HG03108 (cell line): ENCODE results near the gene ENOPH1.
A peak's percentile ranks its signal among the peaks of the same experiment; 100 is the strongest.

Experiments
- ATAC-seq: cut with Tn5 transposase; IDR thresholded peaks from one replicate; pipeline ENCODE4 v1.9.1; 2021; ENCODE audit warnings: moderate library complexity; ENCODE audit not compliant: unreplicated experiment

The ENOPH1 gene

GRCh38 chr4:82425478-82425877, 4.9 kb upstream of the ENOPH1 start:
- ATAC-seq = no peak

- ATAC-seq = no peak
Observed at GRCh38 chr4:82428526-82428968, 1.8 kb upstream of the ENOPH1 start.

- peak; percentile 43 for ATAC-seq
Observed at GRCh38 chr4:82428969-82429727, 1.2 kb upstream of the ENOPH1 start.

- no peak for ATAC-seq
Observed at GRCh38 chr4:82429728-82430192, 630 bp upstream of the ENOPH1 start.

GRCh38 chr4:82430964-82431745, 765 bp downstream of the ENOPH1 start:
- ATAC-seq = no peak

GRCh38 chr4:82431831-82432230, 1.4 kb downstream of the ENOPH1 start:
- no peak for ATAC-seq

GRCh38 chr4:82432596-82432995, 2.2 kb downstream of the ENOPH1 start:
- no peak for ATAC-seq

GRCh38 chr4:82433791-82434190, 3.4 kb downstream of the ENOPH1 start:
- no peak for ATAC-seq

GRCh38 chr4:82434949-82435348, 4.6 kb downstream of the ENOPH1 start:
- ATAC-seq = no peak

- no peak for ATAC-seq
Observed at GRCh38 chr4:82436130-82436529, 5.7 kb downstream of the ENOPH1 start.

- no peak for ATAC-seq
Observed at GRCh38 chr4:82436780-82437179, 6.4 kb downstream of the ENOPH1 start.

GRCh38 chr4:82437285-82438005, 7.1 kb downstream of the ENOPH1 start:
- ATAC-seq = no peak

- no peak for ATAC-seq
Observed at GRCh38 chr4:82439088-82439487, 8.7 kb downstream of the ENOPH1 start.

- no peak for ATAC-seq
Observed at GRCh38 chr4:82447886-82448285, 17.5 kb downstream of the ENOPH1 start.

- no peak for ATAC-seq
Observed at GRCh38 chr4:82450966-82451755, 20.8 kb downstream of the ENOPH1 start.

GRCh38 chr4:82452026-82452425, 21.6 kb downstream of the ENOPH1 start:
- no peak for ATAC-seq

- no peak for ATAC-seq
Observed at GRCh38 chr4:82457266-82457665, 26.9 kb downstream of the ENOPH1 start.

- no peak for ATAC-seq
Observed at GRCh38 chr4:82458729-82459128, 28.3 kb downstream of the ENOPH1 start.

GRCh38 chr4:82461710-82462109, 31.3 kb downstream of the ENOPH1 start:
- no peak for ATAC-seq

GRCh38 chr4:82462415-82462831, 32.0 kb downstream of the ENOPH1 start:
- ATAC-seq = peak; percentile 54

GRCh38 chr4:82463221-82463620, 32.8 kb downstream of the ENOPH1 start:
- no peak for ATAC-seq
